Astrocyte (in vitro differentiated cells and primary cell): Measurements from ENCODE around the gene TMEM95. TPM values are rescaled to one million over a fixed set of nuclear protein-coding genes. Genes with fewer than 3 reads are reported as not detected.

Source experiments
- DNase-seq: peaks from one replicate; pipeline ENCODE4 v3.0.0-alpha.2; 2010; ENCODE audit warnings: low read depth
- FAIRE-seq: peaks from 2 replicates; lab custom pipeline; 2011; peaks lifted over from hg19 to GRCh38; lab: Jason Lieb, UNC
- H2AFZ ChIP-seq: 2 replicates; pipeline ENCODE4 v1.6.0; 2012; ENCODE audit warnings: low read depth, low read length, inconsistent platforms
- H3K27ac ChIP-seq: 2 replicates; pipeline ENCODE4 v1.5.1; 2011; ENCODE audit warnings: low read depth, low read length, inconsistent platforms
- H3K27me3 ChIP-seq: 2 replicates; pipeline ENCODE4 v1.6.0; 2011; ENCODE audit warnings: low read length, inconsistent platforms; ENCODE audit not compliant: insufficient read depth
- H3K36me3 ChIP-seq: 2 replicates; pipeline ENCODE4 v1.5.1; 2011; ENCODE audit warnings: low read length, inconsistent platforms; ENCODE audit not compliant: insufficient read depth
- H3K4me1 ChIP-seq: 2 replicates; pipeline ENCODE4 v1.5.1; 2011; ENCODE audit warnings: low read length, inconsistent platforms; ENCODE audit not compliant: insufficient read depth
- H3K4me2 ChIP-seq: 2 replicates; pipeline ENCODE4 v1.6.0; 2012; ENCODE audit warnings: low read length, inconsistent platforms
- H3K4me3 ChIP-seq: 2 replicates; pipeline ENCODE4 v1.5.1; 2011; ENCODE audit warnings: low read depth, mild to moderate bottlenecking, low read length, inconsistent platforms; ENCODE audit not compliant: insufficient read depth
- H3K79me2 ChIP-seq: 2 replicates; pipeline ENCODE4 v1.6.0; 2012; ENCODE audit warnings: mild to moderate bottlenecking, low read length, inconsistent platforms; ENCODE audit not compliant: insufficient read depth
- H3K9ac ChIP-seq: 2 replicates; pipeline ENCODE4 v1.6.0; 2012; ENCODE audit warnings: mild to moderate bottlenecking, low read length, inconsistent platforms
- H3K9me3 ChIP-seq: 2 replicates; pipeline ENCODE4 v1.5.1; 2012; ENCODE audit warnings: low read depth, mild to moderate bottlenecking, low read length, inconsistent platforms; ENCODE audit not compliant: insufficient read depth
- H4K20me1 ChIP-seq: 2 replicates; pipeline ENCODE4 v1.6.0; 2012; ENCODE audit warnings: low read length, inconsistent platforms; ENCODE audit not compliant: insufficient read depth
- H3K27ac Mint-ChIP-seq: one replicate; pipeline ENCODE4 v1.8.0; 2021; ENCODE audit warnings: mild to moderate bottlenecking, mixed read lengths; ENCODE audit not compliant: unreplicated experiment
- H3K27me3 Mint-ChIP-seq: one replicate; pipeline ENCODE4 v1.8.0; 2021; ENCODE audit warnings: low read depth, mixed read lengths; ENCODE audit not compliant: unreplicated experiment
- H3K36me3 Mint-ChIP-seq: one replicate; pipeline ENCODE4 v1.8.0; 2021; ENCODE audit warnings: low read depth, mixed read lengths; ENCODE audit not compliant: unreplicated experiment
- H3K4me1 Mint-ChIP-seq: one replicate; pipeline ENCODE4 v1.8.0; 2021; ENCODE audit warnings: low read depth, mixed read lengths; ENCODE audit not compliant: unreplicated experiment
- H3K4me3 Mint-ChIP-seq: one replicate; pipeline ENCODE4 v1.8.0; 2021; ENCODE audit warnings: mild to moderate bottlenecking, moderate library complexity, mixed read lengths; ENCODE audit not compliant: unreplicated experiment
- H3K9me3 Mint-ChIP-seq: one replicate; pipeline ENCODE4 v1.8.0; 2021; ENCODE audit warnings: mild to moderate bottlenecking, mixed read lengths; ENCODE audit not compliant: unreplicated experiment
- CTCF ChIP-seq: IDR thresholded peaks from 2 replicates; pipeline ENCODE4 v1.5.1; 2011; ENCODE audit warnings: low read depth, mild to moderate bottlenecking, inconsistent platforms, low read length, moderate library complexity; ENCODE audit not compliant: insufficient read depth
- EZH2 ChIP-seq: IDR thresholded peaks from 2 replicates; pipeline ENCODE4 v1.6.1; 2012; ENCODE audit warnings: mild to moderate bottlenecking, low read length, inconsistent platforms; ENCODE audit not compliant: insufficient read depth
- total RNA-seq: library from RNA; stranded (reverse); gene quantifications from 2 replicates; pipeline ENCODE4 v1.2.1, GENCODE V29; 2021

The TMEM95 gene
- total RNA-seq, 1 donor from 2014 or later, result 0.30 TPM

- peaks cover under 1% of the 10 kb centered on the region for H3K27me3 ChIP-seq
- peak within 1 kb of the TSS; percentile 87 for H3K4me3 ChIP-seq
- FAIRE-seq (no peak), DNase-seq (peak; percentile 79)
- peak within 1 kb of the TSS; percentile 99 for H3K9ac ChIP-seq
- H2AFZ ChIP-seq, result peak within 1 kb of the TSS; percentile 80
- H3K79me2 ChIP-seq, result peaks cover 34% of the 10 kb centered on the region
- no peak for TF ChIP-seq CTCF
- no peak for TF ChIP-seq EZH2
- Mint-ChIP-seq H3K36me3 (no peaks in the 10 kb centered on the region), H3K4me3 (peak within 1 kb of the TSS; percentile 94), H3K27ac (peak within 1 kb of the TSS; percentile 99), H3K9me3 (no peaks in the 10 kb centered on the region), H3K4me1 (peaks cover 22% of the 10 kb centered on the region), H3K27me3 (no peaks in the 10 kb centered on the region)
- no peaks in the 10 kb centered on the region for H3K9me3 ChIP-seq
- H3K4me1 ChIP-seq, result peaks cover 32% of the 10 kb centered on the region
- peak within 1 kb of the TSS; percentile 98 for H3K27ac ChIP-seq
- H4K20me1 ChIP-seq, result peaks cover 30% of the 10 kb centered on the region
- no peaks in the 10 kb centered on the region for H3K36me3 ChIP-seq
- H3K4me2 ChIP-seq, result peak within 1 kb of the TSS; percentile 97
These were observed 3.1 kb upstream of the TMEM95 start, which contains the start of gene KCTD11 for GRCh38 chr17:7351665-7352502. Gene KCTD11, plus strand, starts transcription at chr17:7352162.

- Mint-ChIP-seq H3K36me3 (no peaks in the 10 kb centered on the region), H3K9me3 (no peaks in the 10 kb centered on the region), H3K27me3 (no peaks in the 10 kb centered on the region), H3K4me3 (peak overlapping the region; percentile 94), H3K27ac (peak overlapping the region; percentile 99), H3K4me1 (peaks cover 22% of the 10 kb centered on the region)
- FAIRE-seq (no peak), DNase-seq (no peak)
- peaks cover 32% of the 10 kb centered on the region for H3K4me1 ChIP-seq
- H3K27me3 ChIP-seq, result peaks cover 3% of the 10 kb centered on the region
- H3K27ac ChIP-seq, result peak overlapping the region; percentile 98
- TF ChIP-seq CTCF (peak; percentile 29), EZH2 (no peak)
- H3K4me2 ChIP-seq, result peak overlapping the region; percentile 97
- H4K20me1 ChIP-seq, result peaks cover 30% of the 10 kb centered on the region
- peak overlapping the region; percentile 99 for H3K9ac ChIP-seq
- H3K9me3 ChIP-seq, result no peaks in the 10 kb centered on the region
- H3K79me2 ChIP-seq, result peaks cover 34% of the 10 kb centered on the region
- peak overlapping the region; percentile 80 for H2AFZ ChIP-seq
- peak overlapping the region; percentile 87 for H3K4me3 ChIP-seq
- H3K36me3 ChIP-seq, result no peaks in the 10 kb centered on the region
These were observed 2.5 kb upstream of the TMEM95 start for GRCh38 chr17:7352503-7352889.
